HG02588 (cell line): Measurements from ENCODE around the gene LPCAT1.
"Not testable (repeated sequence)": the region's sequence is repeated elsewhere in the genome, so short reads cannot be mapped to it uniquely, and the experiment has no call there.

Source experiments
- ATAC-seq: cut with Tn5 transposase; IDR thresholded peaks from one replicate; pipeline ENCODE4 v1.9.1; 2021; ENCODE audit warnings: mild to moderate bottlenecking, moderate library complexity; ENCODE audit not compliant: unreplicated experiment

LPCAT1 gene

GRCh38 chr5:1468629-1469527 is 54.9 kb downstream of the LPCAT1 start:
- ATAC-seq, result no peak

- ATAC-seq, result no peak
Observed at GRCh38 chr5:1468247-1468612, 55.5 kb downstream of the LPCAT1 start.

GRCh38 chr5:1467341-1468246 is 56.2 kb downstream of the LPCAT1 start:
- no peak for ATAC-seq

DNA sequence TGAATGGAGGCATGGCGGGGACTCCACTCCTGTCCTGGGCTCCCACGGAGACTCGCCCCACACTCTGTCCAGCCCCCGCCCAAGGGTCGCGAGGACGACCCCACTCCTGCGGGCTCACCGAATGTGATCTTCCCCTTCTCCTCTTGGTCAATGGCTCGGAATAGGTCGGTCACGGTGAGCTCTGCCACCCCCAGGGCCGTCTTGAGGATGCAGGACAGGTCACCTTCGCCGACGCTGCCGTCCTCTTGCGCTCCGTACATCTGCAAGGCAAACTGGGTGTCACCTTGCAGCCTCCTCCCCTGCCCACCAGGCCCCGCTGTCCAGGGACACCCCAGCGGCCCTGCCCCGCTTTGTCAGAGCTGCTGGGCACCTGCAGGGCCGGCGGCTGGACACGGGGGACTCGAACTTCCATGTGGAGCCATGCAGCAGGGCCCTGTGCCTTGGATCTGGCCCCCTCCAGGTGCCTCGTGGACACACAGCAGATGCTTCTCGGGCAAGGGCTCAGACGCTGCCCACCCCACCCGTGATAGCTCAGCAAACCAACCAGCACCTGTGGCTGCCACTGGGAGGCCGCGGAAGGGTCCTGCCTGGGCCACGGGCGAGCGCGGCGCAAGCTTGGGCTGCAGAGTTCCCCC is 57.0 kb downstream of the LPCAT1 start:
- no peak for ATAC-seq

DNA sequence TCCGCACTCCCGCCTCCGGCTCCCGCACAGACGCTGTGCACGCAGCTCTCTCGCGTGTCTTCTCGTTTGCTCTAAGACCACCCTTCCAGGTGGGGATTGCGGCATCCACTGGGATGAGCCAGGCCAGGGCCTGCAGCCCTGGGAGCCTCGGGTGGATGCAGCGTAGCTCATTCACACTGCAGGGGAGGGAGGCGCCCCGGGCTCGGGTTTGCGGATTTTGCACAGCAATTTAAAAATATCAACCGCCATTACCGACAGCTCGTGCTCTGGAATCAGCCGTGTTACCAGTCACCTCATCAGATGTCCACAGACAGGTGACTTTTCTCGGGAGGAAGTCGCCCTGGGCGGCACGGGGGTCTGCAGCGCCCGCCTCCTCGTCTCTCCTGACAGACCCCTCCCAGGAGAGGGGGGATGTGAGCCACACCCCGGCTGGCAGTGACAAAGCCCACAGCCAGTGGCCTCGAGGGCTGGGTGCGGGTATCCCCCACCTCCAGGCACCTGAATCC is 57.7 kb downstream of the LPCAT1 start:
- no peak for ATAC-seq

DNA sequence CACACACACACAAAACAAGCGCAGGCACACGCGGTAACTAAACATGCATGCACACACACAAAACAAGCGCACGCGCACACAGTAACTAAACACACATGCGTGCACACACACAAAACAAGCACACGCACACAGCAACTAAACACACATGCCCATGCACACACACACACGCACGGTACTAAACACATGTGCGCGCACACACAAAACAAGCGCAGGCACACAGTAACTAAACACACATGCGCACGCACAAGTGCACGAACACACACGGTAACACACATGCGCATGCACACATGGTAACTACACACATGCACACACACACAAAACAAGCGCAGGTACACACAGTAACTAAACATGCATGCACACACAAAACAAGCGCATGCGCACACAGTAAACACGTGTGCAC is 58.6 kb downstream of the LPCAT1 start:
- no peak for ATAC-seq

- ATAC-seq, result no peak
Observed at GRCh38 chr5:1464511-1464910, 59.2 kb downstream of the LPCAT1 start.

DNA sequence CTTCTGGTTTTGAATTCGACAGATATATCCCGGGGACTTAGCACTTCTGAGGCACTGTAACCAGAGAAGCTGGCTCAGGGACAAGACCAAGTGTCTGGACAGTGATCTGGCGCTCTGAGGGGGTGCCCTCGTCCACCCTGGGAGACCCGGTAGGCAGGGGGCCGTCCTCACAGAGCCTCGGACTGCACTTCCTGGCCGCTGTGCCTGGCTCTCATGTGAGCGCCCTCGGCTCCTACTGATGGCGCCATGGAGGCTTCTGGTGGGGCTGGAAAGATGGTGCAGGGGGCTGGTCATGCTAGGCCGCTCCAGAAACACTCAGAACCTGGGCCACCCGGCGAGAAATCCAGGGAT is 59.7 kb downstream of the LPCAT1 start:
- ATAC-seq, result no peak

GRCh38 chr5:1463326-1464095 is 60.2 kb downstream of the LPCAT1 start:
- no peak for ATAC-seq

DNA sequence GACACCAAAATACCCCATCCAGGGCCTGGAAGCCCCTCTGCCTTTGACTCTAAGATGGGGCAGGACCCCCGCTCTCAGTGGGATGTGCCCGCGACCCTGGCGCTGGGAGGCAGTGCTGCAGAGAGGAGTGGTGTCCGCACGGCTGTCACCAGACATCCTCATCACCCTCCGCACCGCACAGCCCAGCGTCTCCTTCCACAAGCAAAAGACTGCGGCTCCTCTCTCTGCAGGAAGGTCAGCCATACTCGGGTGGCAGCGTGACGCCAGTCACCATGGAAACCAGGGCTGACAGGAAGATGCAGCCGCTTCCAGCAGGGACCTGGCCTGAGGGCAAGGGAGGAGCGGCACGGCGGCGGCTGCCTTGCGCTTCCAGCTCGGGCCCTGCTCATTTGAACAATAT is 61.4 kb downstream of the LPCAT1 start:
- ATAC-seq, result no peak

GRCh38 chr5:1461396-1461795 is 62.4 kb downstream of the LPCAT1 start:
- ATAC-seq, result no peak

- ATAC-seq, result no peak
Observed at GRCh38 chr5:1460054-1460682, 63.6 kb downstream of the LPCAT1 start.

GRCh38 chr5:1459435-1459834 is 64.3 kb downstream of the LPCAT1 start:
- ATAC-seq, result not testable (repeated sequence)

- not testable (repeated sequence) for ATAC-seq
Observed at GRCh38 chr5:1456110-1456881, 67.5 kb downstream of the LPCAT1 start.

- ATAC-seq, result no peak
Observed at GRCh38 chr5:1453613-1454012, 70.1 kb downstream of the LPCAT1 start.

GRCh38 chr5:1449081-1449630 is 74.6 kb downstream of the LPCAT1 start:
- no peak for ATAC-seq

GRCh38 chr5:1448511-1449011 is 75.2 kb downstream of the LPCAT1 start:
- ATAC-seq, result no peak

- no peak for ATAC-seq
Observed at GRCh38 chr5:1447671-1448361, 75.9 kb downstream of the LPCAT1 start.
